OCI-LY7 (cell line): ENCODE results near the gene SLC6A17.

ENCODE experiments used
- EZH2phosphoT487 ChIP-seq: fragments of 200-600 bp; sonication (generic); IDR thresholded peaks from 2 replicates; pipeline ENCODE4 v1.6.1; 2018; ENCODE audit warnings: low read depth, borderline replicate concordance, mild to moderate bottlenecking, mixed run types, antibody characterized with exemption, low read length, moderate library complexity, mixed read lengths
- TF ChIP-seq, protein P1 (sequence below): fragments of 200-600 bp; sonication (generic); conservative IDR thresholded peaks from 2 replicates; pipeline ENCODE4 v1.5.1; 2014; ENCODE audit warnings: mild to moderate bottlenecking, antibody characterized with exemption, low read length, moderate library complexity, mixed read lengths

DNA sequence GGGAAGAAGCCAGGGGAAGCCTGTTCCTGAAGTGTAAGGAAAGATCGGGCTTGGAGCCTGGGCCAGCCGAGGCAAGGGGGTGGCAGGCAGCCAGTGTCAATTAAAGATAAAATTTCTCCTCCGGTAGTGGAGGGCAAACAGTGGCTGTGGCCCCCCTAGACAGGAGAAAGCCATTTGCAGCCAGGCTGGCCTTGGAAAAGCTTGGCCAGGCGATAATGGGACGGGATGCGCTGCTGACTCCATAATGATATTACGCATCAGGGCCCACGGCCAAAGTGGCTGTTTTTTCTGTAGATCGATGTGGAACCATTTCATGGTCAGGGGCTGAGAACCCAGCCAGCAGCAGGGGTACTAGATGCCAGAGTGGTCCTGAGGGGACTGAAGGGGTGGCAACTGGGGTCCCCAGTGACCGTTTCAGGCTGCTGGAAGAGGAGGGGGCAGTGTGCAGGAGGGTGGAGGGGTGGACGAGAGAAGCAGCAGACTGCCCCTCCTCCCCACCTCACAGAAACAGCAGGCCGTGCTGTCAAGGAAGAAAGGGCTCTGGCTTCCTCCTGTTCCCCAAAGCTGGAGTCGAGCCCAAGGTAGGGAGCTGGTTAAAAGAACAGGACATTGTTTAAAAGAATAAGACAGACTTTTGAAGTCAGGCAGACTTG, 85.0 kb downstream of the SLC6A17 start:
- TF ChIP-seq, protein P1, sequence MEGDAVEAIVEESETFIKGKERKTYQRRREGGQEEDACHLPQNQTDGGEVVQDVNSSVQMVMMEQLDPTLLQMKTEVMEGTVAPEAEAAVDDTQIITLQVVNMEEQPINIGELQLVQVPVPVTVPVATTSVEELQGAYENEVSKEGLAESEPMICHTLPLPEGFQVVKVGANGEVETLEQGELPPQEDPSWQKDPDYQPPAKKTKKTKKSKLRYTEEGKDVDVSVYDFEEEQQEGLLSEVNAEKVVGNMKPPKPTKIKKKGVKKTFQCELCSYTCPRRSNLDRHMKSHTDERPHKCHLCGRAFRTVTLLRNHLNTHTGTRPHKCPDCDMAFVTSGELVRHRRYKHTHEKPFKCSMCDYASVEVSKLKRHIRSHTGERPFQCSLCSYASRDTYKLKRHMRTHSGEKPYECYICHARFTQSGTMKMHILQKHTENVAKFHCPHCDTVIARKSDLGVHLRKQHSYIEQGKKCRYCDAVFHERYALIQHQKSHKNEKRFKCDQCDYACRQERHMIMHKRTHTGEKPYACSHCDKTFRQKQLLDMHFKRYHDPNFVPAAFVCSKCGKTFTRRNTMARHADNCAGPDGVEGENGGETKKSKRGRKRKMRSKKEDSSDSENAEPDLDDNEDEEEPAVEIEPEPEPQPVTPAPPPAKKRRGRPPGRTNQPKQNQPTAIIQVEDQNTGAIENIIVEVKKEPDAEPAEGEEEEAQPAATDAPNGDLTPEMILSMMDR: no peak
- TF ChIP-seq EZH2phosphoT487: no peak
